Endothelial cell of umbilical vein (primary cell): ENCODE data around the gene ACADVL. TPM values are rescaled to one million over a fixed set of nuclear protein-coding genes. Genes with fewer than 3 reads are reported as not detected.
A peak's percentile ranks its signal among the peaks of the same experiment; 100 is the strongest.

Experiments
- BruUV-seq: library from RNA; stranded (reverse); fragments of 400-500 nt; replicated peaks from 2 replicates; lab custom pipeline; 2021; lab: Mats Ljungman, UMichigan
- CTCF ChIA-PET: fragments of 300-600, 350-600 bp; sonication (Branson Sonifier 250); formaldehyde crosslinking; loops from one replicate; lab custom pipeline; 2021; ENCODE audit warnings: antibody characterized with exemption, inconsistent platforms; lab: Charles Lee
- POLR2A ChIA-PET: fragments of 300-600, 350-600 bp; sonication (Branson Sonifier 250); formaldehyde crosslinking; loops from one replicate; lab custom pipeline; 2021; ENCODE audit warnings: antibody characterized with exemption, inconsistent platforms; lab: Charles Lee
- DNase-seq: peaks from one replicate; pipeline ENCODE4 v3.0.0-alpha.2; 2011; ENCODE audit warnings: low read depth, low spot score
- FAIRE-seq: peaks from 2 replicates; lab custom pipeline; 2011; peaks lifted over from hg19 to GRCh38; lab: Jason Lieb, UNC
- H2AFZ ChIP-seq: 2 replicates; pipeline ENCODE4 v1.6.0; 2012; ENCODE audit warnings: low read depth, low read length, control low read depth, inconsistent platforms
- H3K27ac ChIP-seq: 2 replicates; pipeline ENCODE4 v1.5.1; 2011; ENCODE audit warnings: low read depth, mild to moderate bottlenecking, control low read depth, low read length, moderate library complexity; ENCODE audit not compliant: insufficient read depth
- H3K27me3 ChIP-seq, 2 experiments: 2 replicates each; pipeline versions ENCODE4 v1.6.0 to v1.6.1; 2011; ENCODE audit warnings: low read length in 2 of 2, mixed read lengths in 1 of 2; ENCODE audit not compliant: control insufficient read depth in 2 of 2, insufficient read depth in 2 of 2
- H3K36me3 ChIP-seq, 2 experiments: 2 replicates in 1 of 2; 3 replicates in 1 of 2; pipeline ENCODE4 v1.5.1; 2011; ENCODE audit warnings: low read length in 2 of 2, mild to moderate bottlenecking in 1 of 2, moderate library complexity in 1 of 2; ENCODE audit not compliant: control insufficient read depth in 2 of 2, insufficient read depth in 2 of 2; ENCODE audit errors: extremely low read depth in 1 of 2
- H3K4me1 ChIP-seq: 3 replicates; pipeline ENCODE4 v1.5.1; 2011; ENCODE audit warnings: mild to moderate bottlenecking, low read length; ENCODE audit not compliant: control insufficient read depth, insufficient read depth; ENCODE audit errors: extremely low read depth
- H3K4me2 ChIP-seq: 2 replicates; pipeline ENCODE4 v1.6.1; 2011; ENCODE audit warnings: low read length, control low read depth, mixed read lengths; ENCODE audit not compliant: insufficient read depth
- H3K4me3 ChIP-seq, 3 experiments: fragments of 200-600 bp in 1 of 3; sonication (generic), shearing (Covaris generic) in 1 of 3; replicated peaks in 1 of 3; 2 replicates each; pipeline ENCODE4 v1.5.1; 2011 to 2016; ENCODE audit warnings: control low read depth in 3 of 3, low read length in 3 of 3, mild to moderate bottlenecking in 2 of 3, inconsistent platforms in 1 of 3, low read depth in 1 of 3, moderate library complexity in 1 of 3; ENCODE audit not compliant: insufficient read depth in 1 of 3
- H3K79me2 ChIP-seq: 2 replicates; pipeline ENCODE4 v1.6.0; 2012; ENCODE audit warnings: low read length, inconsistent platforms; ENCODE audit not compliant: control insufficient read depth, insufficient read depth
- H3K9ac ChIP-seq: replicated peaks from 2 replicates; pipeline ENCODE3; 2011; ENCODE audit warnings: low read length, control low read depth; ENCODE audit not compliant: insufficient read depth; ENCODE audit errors: extremely low read depth
- H3K9me1 ChIP-seq: replicated peaks from 3 replicates; pipeline ENCODE4 v1.6.0; 2011; ENCODE audit warnings: mild to moderate bottlenecking, low read length; ENCODE audit not compliant: control insufficient read depth, insufficient read depth; ENCODE audit errors: extremely low read depth
- H3K9me3 ChIP-seq: replicated peaks from 2 replicates; pipeline ENCODE4 v1.5.1; 2012; ENCODE audit warnings: low read length, inconsistent platforms; ENCODE audit not compliant: control insufficient read depth, insufficient read depth
- H4K20me1 ChIP-seq: replicated peaks from 2 replicates; pipeline ENCODE3; 2011; ENCODE audit warnings: mild to moderate bottlenecking, low read length; ENCODE audit not compliant: control insufficient read depth, insufficient read depth; ENCODE audit errors: extremely low read depth
- FOS ChIP-seq: IDR thresholded peaks from 2 replicates; pipeline ENCODE4 v1.6.1; 2011; ENCODE audit warnings: mild to moderate bottlenecking, low read length, moderate library complexity, borderline replicate concordance; ENCODE audit not compliant: insufficient read depth
- JUN ChIP-seq: IDR thresholded peaks from 2 replicates; pipeline ENCODE4 v1.6.1; 2011; ENCODE audit warnings: borderline replicate concordance, low read depth; ENCODE audit not compliant: insufficient read length, insufficient read depth
- MYC ChIP-seq: IDR thresholded peaks from one replicate; pipeline ENCODE4 v1.6.1; 2011; ENCODE audit warnings: mild to moderate bottlenecking, low read depth, low read length
- POLR2A ChIP-seq: IDR thresholded peaks from 2 replicates; pipeline ENCODE4 v1.6.1; 2012; ENCODE audit warnings: low read depth, mild to moderate bottlenecking, control low read depth, low read length
- dilution Hi-C: fragments of 300-500 bp; cut with MboI; formaldehyde crosslinking; loops from one replicate; pipeline ENCODE4 v1.15.0; 2019; ENCODE audit warnings: low sequenced_read_pairs; ENCODE audit not compliant: extremely low pct_ligation_motif_present
- intact Hi-C: fragments of 100-400 bp; cut with micrococcal nuclease; formaldehyde crosslinking; loops from one replicate; pipeline ENCODE4 v1.10.0; 2022
- polyA plus RNA-seq, 4 experiments: library from polyadenylated mRNA; depleted of rRNA in 3 of 4; stranded (reverse) in 3 of 4; unstranded in 1 of 4; fragments of >200 nt; gene quantifications; 2 replicates each; pipeline versions ENCODE4 v1.2.1 to v1.2.3, GENCODE V29; 2011 to 2012; ENCODE audit warnings: missing spikeins in 1 of 4
- total RNA-seq: library from RNA; stranded (reverse); gene quantifications from 2 replicates; pipeline ENCODE4 v1.2.3, GENCODE V29; 2021
- TF ChIP-seq, protein P1 (sequence below), 2 donors: IDR thresholded peaks; 1 replicate in 1 of 2; 2 replicates in 1 of 2; pipeline ENCODE4 v1.5.1; 2011; ENCODE audit warnings: low read length in 2 of 2, mild to moderate bottlenecking in 2 of 2, moderate library complexity in 2 of 2, control low read depth in 1 of 2, inconsistent platforms in 1 of 2, low read depth in 1 of 2; ENCODE audit not compliant: insufficient read depth in 1 of 2; ENCODE audit errors: extremely low read depth in 1 of 2

ACADVL gene
- total and polyA plus RNA-seq, 2 donors (not counting 3 experiments of a cell fraction or from before 2014, with no cell fraction given), result 308 to 376 TPM

DNA sequence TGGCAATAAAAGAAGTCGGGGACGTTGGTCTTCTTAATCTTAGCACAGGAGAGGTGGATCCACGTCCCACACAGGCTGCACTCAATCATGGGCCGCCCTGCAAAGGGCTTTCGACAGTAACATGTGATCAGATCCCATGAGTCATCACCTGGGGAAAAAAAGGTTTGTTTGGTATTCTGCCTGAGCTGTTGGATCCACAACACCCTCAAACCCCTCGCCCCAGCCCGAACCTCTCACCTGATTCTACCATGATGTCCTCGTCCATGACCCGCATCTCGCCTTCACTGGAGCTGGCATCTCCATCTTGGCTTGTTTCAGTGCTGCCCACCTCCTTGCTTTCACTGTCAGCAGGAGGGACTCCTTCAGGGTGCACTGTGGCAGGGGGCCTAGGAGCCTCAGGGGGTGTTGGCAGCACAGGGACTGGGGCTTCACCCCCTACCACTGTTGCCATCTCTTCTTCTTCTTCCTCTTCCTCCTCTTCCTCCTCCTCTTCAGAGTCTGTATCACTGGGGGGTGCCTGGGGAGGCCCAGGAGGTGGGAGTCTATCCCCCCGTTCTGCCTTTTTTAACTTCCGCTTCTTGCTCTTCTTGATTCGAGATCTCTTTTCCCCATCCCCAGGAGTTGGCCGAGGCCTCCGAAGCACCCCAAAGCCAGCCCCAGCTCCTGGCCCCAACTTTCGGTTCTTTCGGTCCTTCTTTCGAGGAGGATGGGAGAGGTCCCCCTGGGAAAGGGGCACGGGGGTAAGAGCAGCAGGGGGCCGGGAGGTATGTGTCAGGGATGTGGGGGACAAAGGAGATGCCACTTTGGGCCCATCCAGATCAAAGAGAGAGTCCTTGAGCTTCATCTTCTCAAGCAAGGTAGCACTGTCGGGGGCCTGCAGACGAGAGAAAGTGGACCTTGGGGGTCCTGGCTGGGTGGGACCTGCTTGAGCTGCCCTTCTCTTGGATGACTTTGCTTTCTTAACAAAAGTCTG is 16.2 kb downstream of the ACADVL start:
- no peak for DNase-seq
- no peak overlapping the region for H3K4me2 ChIP-seq
- TF ChIP-seq POLR2A (peak; percentile 45), JUN (peak; percentile 3), MYC (no peak), FOS (peak; percentile 15)
- TF ChIP-seq, protein P1, sequence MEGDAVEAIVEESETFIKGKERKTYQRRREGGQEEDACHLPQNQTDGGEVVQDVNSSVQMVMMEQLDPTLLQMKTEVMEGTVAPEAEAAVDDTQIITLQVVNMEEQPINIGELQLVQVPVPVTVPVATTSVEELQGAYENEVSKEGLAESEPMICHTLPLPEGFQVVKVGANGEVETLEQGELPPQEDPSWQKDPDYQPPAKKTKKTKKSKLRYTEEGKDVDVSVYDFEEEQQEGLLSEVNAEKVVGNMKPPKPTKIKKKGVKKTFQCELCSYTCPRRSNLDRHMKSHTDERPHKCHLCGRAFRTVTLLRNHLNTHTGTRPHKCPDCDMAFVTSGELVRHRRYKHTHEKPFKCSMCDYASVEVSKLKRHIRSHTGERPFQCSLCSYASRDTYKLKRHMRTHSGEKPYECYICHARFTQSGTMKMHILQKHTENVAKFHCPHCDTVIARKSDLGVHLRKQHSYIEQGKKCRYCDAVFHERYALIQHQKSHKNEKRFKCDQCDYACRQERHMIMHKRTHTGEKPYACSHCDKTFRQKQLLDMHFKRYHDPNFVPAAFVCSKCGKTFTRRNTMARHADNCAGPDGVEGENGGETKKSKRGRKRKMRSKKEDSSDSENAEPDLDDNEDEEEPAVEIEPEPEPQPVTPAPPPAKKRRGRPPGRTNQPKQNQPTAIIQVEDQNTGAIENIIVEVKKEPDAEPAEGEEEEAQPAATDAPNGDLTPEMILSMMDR (IDR thresholded peaks at IDR 0.05; ENCODE audit: extremely low read depth in 1 of 2, insufficient read depth in 1 of 2, low read depth in 1 of 2, low read length in 2 of 2), result no peak
- H3K9ac ChIP-seq, result no peak overlapping the region
- no peaks in the 10 kb centered on the region for H3K9me3 ChIP-seq
- no peak overlapping the region for H3K4me3 ChIP-seq
- peaks cover 4% of the 10 kb centered on the region for H4K20me1 ChIP-seq
- no peak overlapping the region for H2AFZ ChIP-seq
- H3K9me1 ChIP-seq, result no peaks in the 10 kb centered on the region
- H3K27ac ChIP-seq, result no peak overlapping the region
- dilution Hi-C loops, result no loop called here
- ChIA-PET POLR2A (no interaction called here), CTCF (interaction anchor here (0.7 to 3.4 kb wide), 5 partner anchors 15 to 61 kb away, joined by 3 to 34 read pairs (median 3); partner anchors contain the start of genes ACADVL, DLG4 and SLC2A4)
- intact Hi-C loops, result loop anchor here (5.0 kb wide), 1 partner anchor 621 kb away; the partner anchor contains the start of genes CYB5D1, NAA38 and TMEM88
- BruUV-seq, result no TSS peak
- no peak for FAIRE-seq
- H3K36me3 ChIP-seq, result peaks cover 15 to 24% of the 10 kb centered on the region in 2 experiments
- H3K79me2 ChIP-seq, result peaks cover 70% of the 10 kb centered on the region
- peaks cover 25% of the 10 kb centered on the region for H3K4me1 ChIP-seq
- no peaks in the 10 kb centered on the region for H3K27me3 ChIP-seq
